Effector CD8-positive, alpha-beta T cell (primary cell): ENCODE results near the gene CAMTA1.

ENCODE experiments used
- DNase-seq: peaks from one replicate; lab custom pipeline; 2025; lab: John Stamatoyannopoulos, UW

The CAMTA1 gene

GRCh38 chr1:7727809-7728471 lies 942.7 kb downstream of the CAMTA1 start:
- no peak for DNase-seq

DNA sequence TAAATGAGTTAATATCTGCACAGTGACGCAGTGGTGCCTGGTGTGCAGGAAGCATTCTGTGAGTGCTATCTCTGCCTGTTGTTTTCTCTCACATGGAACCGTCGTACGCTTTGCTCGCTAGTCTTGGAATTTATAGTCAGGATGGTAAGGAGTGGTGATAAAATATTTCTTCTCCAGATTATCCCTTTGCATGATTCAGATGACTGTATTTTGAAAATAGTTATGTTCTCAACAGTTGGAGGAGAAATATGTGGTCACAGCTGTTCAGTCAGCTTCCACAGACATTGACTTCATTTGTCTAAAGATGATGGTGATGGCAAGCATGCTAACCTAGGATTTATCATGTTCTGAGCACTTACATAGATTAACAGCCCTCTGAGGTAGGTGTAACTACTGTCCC lies 944.5 kb downstream of the CAMTA1 start:
- DNase-seq: no peak

- DNase-seq: no peak
Observed at GRCh38 chr1:7732331-7732730, 947.1 kb downstream of the CAMTA1 start.

- DNase-seq: no peak
Observed at GRCh38 chr1:7733276-7733675, 948.0 kb downstream of the CAMTA1 start.

GRCh38 chr1:7738044-7738443 lies 952.8 kb downstream of the CAMTA1 start:
- DNase-seq: no peak

- DNase-seq: no peak
Observed at GRCh38 chr1:7743346-7743745, 958.1 kb downstream of the CAMTA1 start.

DNA sequence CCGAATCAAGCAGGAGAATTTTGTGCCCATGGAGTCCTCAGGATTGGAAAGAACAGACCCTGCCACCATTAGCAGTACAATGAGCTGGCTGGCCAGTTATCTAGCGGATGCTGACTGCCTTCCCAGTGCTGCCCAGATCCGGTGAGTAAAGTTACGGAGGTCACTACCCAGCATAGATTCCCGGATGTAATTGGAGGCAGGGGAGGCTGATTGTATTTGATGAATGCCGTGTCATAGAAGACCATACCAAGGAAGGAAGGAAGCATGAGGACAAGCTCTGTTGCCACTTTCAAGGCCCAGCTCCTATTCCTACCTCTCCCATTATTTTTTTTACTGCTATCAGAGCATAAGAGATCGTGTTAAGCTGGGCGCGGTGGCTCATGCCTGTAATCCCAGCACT lies 959.6 kb downstream of the CAMTA1 start:
- no peak for DNase-seq

DNA sequence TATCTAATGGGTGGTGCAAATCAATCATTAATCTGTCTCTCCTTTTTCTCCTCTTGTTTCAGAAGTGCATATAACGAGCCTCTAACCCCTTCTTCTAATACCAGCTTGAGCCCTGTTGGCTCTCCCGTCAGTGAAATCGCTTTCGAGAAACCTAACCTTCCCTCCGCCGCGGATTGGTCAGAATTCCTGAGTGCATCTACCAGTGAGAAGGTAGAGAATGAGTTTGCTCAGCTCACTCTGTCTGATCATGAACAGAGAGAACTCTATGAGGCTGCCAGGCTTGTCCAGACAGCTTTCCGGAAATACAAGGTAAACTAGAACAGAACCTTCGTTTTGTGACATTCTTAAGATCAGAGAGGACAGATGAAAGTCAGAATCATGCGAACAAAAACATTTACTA lies 960.5 kb downstream of the CAMTA1 start:
- DNase-seq: no peak

GRCh38 chr1:7747605-7748004 lies 962.4 kb downstream of the CAMTA1 start:
- no peak for DNase-seq

GRCh38 chr1:7749126-7749525 lies 963.9 kb downstream of the CAMTA1 start:
- no peak for DNase-seq

DNA sequence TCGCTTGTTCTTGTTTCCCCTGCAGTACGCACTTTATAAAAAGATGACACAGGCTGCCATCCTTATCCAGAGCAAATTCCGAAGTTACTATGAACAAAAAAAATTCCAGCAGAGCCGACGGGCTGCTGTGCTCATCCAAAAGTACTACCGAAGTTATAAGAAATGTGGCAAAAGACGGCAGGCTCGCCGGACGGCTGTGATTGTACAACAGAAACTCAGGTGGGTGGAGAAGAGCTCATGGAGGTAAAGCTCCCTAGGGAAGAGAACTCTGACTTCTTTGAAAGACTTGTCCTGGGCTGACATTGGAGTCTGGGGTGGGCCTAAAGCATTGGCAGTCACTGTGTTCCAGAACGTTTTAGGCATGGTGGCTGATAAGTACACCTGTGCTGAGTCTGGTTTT lies 965.9 kb downstream of the CAMTA1 start:
- DNase-seq: no peak

DNA sequence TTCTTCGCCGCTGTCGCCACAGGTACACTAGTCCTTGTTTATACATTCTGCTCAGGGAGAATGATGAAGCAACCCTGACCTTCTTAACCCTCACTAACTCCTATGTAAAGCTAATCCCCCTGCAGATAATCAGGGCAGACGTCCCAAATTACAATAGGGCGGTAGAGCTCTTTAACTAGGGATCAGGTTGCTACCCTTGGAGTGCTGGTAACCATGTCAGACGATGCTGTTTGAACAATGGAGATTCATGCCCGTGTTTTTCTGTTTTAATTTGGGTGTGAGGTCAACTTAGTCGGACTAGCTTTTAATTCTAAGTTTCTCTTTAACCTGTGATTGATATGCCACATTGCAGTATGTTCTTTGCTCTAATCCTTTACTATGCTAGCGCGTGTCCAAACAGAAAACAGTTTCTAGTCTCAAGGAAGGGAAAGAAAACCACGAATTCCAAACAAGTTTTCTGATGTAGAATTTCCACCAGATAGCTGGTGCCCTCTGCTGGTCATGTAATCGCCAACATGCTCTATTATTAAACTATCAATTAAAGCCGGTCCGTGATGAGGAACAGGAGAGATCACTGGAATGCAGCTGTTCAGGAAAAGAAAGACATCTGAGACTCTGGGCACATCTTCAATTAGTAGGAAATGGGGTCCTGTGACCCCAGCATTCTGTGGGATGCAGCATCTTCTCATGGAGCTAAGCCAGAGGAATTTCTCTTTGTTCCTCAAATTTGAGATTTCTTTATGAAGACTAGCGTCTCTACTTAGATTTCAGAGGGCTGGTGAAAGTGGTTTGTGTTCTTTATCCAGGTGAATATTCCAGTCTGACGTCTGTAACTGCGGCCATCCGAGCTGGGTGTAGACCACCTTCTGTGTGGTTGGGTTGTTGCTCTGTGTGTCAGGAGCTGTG lies 967.5 kb downstream of the CAMTA1 start:
- DNase-seq: peak; percentile 15

DNA sequence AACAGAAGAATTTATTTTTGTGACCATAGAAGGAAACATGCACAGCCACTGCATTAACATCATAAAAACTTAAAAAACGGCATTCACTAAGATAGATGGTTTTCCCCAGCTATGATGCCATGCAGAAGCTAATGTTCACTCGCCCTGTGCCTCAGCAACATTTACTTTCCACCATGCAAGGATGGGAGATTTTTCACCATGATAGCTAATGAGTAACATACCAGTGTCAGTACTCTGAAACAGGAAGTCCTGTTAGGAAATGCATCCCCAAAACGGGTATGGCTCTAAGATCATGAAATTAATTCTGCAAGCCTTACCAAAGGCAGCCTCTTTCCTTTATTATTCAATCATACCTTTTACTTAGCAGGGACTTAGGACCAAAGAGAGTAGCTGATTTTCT lies 968.4 kb downstream of the CAMTA1 start:
- no peak for DNase-seq

DNA sequence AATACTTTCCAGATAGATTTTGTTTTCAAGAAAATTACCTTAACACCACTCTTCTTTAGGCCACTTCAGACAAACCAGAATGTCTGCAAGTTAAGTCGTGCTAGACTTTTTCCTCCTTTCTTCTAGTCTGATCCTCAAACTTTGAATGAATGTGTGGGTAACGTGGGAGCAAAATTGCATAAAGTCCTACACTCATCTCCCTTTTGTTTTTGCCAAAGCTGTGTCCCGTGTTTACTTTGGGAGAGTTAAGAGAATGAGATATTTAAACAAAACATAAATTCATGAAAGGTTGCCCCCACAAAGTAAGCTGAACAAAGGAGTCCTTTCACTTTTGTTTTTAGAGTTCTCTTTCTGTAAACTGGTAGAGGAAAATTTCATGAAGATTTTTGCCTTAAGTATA lies 969.0 kb downstream of the CAMTA1 start:
- no peak for DNase-seq

- no peak for DNase-seq
Observed at GRCh38 chr1:7755448-7755847, 970.2 kb downstream of the CAMTA1 start.

GRCh38 chr1:7760245-7760644 lies 975.0 kb downstream of the CAMTA1 start:
- no peak for DNase-seq

- DNase-seq: no peak
Observed at GRCh38 chr1:7761103-7761502, 975.8 kb downstream of the CAMTA1 start.

GRCh38 chr1:7767176-7767575 lies 981.9 kb downstream of the CAMTA1 start:
- no peak for DNase-seq

GRCh38 chr1:7768583-7768982 lies 983.3 kb downstream of the CAMTA1 start:
- no peak for DNase-seq

- no peak for DNase-seq
Observed at GRCh38 chr1:7769673-7770412, 984.6 kb downstream of the CAMTA1 start.

GRCh38 chr1:7770669-7770996 lies 985.4 kb downstream of the CAMTA1 start:
- DNase-seq: no peak

DNA sequence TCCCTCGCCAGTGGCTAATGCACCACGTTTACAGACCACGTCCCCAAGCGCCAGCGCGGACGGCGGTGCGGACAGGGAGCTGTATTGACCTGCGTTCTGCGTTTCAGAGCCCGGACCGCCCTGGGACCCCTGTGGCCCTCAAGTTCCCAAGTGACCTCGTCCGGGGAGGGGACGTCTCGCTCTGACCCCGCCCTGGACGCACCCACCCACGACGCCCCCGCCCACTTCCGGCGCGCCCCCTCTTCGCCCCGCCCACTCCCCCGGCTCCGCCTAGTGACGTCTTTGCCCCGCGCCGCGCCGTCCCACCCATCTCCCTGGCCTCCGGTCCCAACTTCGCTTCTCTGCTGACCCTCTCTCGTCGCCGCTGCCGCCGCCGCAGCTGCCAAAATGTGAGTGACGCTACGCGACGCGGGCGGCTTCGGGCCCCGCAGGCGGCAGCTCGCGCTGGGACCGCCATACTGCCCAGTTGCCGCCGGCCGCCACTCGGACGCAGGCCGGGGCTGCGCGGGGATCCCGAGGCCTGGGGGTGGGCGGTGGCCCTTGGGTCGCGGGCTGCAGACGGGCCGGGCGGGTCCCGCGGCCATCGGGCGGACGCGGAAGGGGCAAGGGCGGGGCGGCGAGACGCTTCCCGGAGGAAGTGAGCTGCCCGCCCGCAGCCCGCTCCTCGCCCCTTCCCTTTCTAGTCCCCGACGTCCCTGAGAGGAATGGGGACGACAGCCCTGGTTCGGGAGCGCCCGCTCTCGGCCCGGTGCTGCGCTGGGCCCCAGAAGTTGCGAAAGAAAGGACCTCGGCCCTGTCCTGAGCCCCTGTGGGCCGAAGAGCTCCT lies 986.0 kb downstream of the CAMTA1 start, which contains the start of gene VAMP3:
TSS of gene VAMP3 (plus strand) at position 300 of the 826 bp plus-strand sequence. CDS start at position 388, 88 bp downstream.
- DNase-seq: peak; percentile 80
